Measurements from ENCODE around the gene CRAT. TPM values are rescaled to one million over a fixed set of nuclear protein-coding genes. Genes with fewer than 3 reads are reported as not detected.
"Not testable (repeated sequence)": the region's sequence is repeated elsewhere in the genome, so short reads cannot be mapped to it uniquely, and the experiment has no call there.

CRAT gene
- polyA plus RNA-seq, 1 experiment = 61.2 TPM

- no peaks in the 10 kb centered on the region for H3K27me3 ChIP-seq (ENCODE audit: control insufficient read depth, insufficient read depth, low read length)
- ChIA-PET POLR2A (no interaction called here), CTCF (interaction anchor here (1.7 to 5.2 kb wide), 3 partner anchors 9 to 502 kb away, joined by 4 to 33 read pairs (median 4); no protein-coding TSS in a partner anchor)
Observed at GRCh38 chr9:129122133-129122532, 11.5 kb upstream of the CRAT start.

GRCh38 chr9:129121483-129121882, 10.9 kb upstream of the CRAT start:
- ChIA-PET CTCF (interaction anchor here (5.2 kb wide), 1 partner anchor 10 kb away, joined by 33 read pairs; no protein-coding TSS in a partner anchor), POLR2A (no interaction called here)
- Histone ChIP-seq H3K4me3 (ENCODE audit: low read depth, low read length) (no peak overlapping the region), H3K36me3 (ENCODE audit: control insufficient read depth, insufficient read depth, low read length) (peaks cover 8% of the 10 kb centered on the region), H3K27me3 (ENCODE audit: control insufficient read depth, insufficient read depth, low read length) (no peaks in the 10 kb centered on the region)
- no peak for DNase-seq (ENCODE audit: low read depth)
- TF ChIP-seq CTCF (IDR thresholded peaks at IDR 0.05; ENCODE audit: insufficient read depth, low read depth, low read length) = no peak

More at GRCh38 chr9:129122133-129122532, 11.5 kb upstream of the CRAT start:
- Histone ChIP-seq H3K4me3 (ENCODE audit: low read depth, low read length) (no peak overlapping the region), H3K36me3 (ENCODE audit: control insufficient read depth, insufficient read depth, low read length) (peaks cover 8% of the 10 kb centered on the region)
- no peak for DNase-seq (ENCODE audit: low read depth)
- TF ChIP-seq CTCF (IDR thresholded peaks at IDR 0.05; ENCODE audit: insufficient read depth, low read depth, low read length) = no peak

- POLR2A ChIA-PET = no interaction called here
- Histone ChIP-seq H3K27me3 (ENCODE audit: control insufficient read depth, insufficient read depth, low read length) (no peaks in the 10 kb centered on the region), H3K36me3 (ENCODE audit: control insufficient read depth, insufficient read depth, low read length) (peaks cover 8% of the 10 kb centered on the region), H3K4me3 (ENCODE audit: low read depth, low read length) (no peak overlapping the region)
- no peak for DNase-seq (ENCODE audit: low read depth)
- CTCF ChIA-PET = interaction anchor here (0.9 to 5.2 kb wide), 2 partner anchors 12 to 506 kb away, joined by 3 to 33 read pairs; no protein-coding TSS in a partner anchor
- TF ChIP-seq CTCF (IDR thresholded peaks at IDR 0.05; ENCODE audit: insufficient read depth, low read depth, low read length) = no peak
Observed at GRCh38 chr9:129118799-129119198, 8.2 kb upstream of the CRAT start.

GRCh38 chr9:129113645-129114304, 3.2 kb upstream of the CRAT start:
- DNase-seq (ENCODE audit: low read depth) = no peak
- no peak for TF ChIP-seq CTCF (IDR thresholded peaks at IDR 0.05; ENCODE audit: insufficient read depth, low read depth, low read length)
- Histone ChIP-seq H3K27me3 (ENCODE audit: control insufficient read depth, insufficient read depth, low read length) (no peaks in the 10 kb centered on the region), H3K36me3 (ENCODE audit: control insufficient read depth, insufficient read depth, low read length) (no peaks in the 10 kb centered on the region), H3K4me3 (ENCODE audit: low read depth, low read length) (no peak overlapping the region)
- ChIA-PET CTCF (interaction anchor here (0.6 to 4.0 kb wide), 4 partner anchors 18 to 56 kb away, joined by 3 to 12 read pairs (median 4); no protein-coding TSS in a partner anchor), POLR2A (no interaction called here)

GRCh38 chr9:129112526-129112925, 1.9 kb upstream of the CRAT start:
- H3K27me3 ChIP-seq (ENCODE audit: control insufficient read depth, insufficient read depth, low read length); H3K36me3 ChIP-seq (ENCODE audit: control insufficient read depth, insufficient read depth, low read length); POLR2A ChIA-PET; DNase-seq (ENCODE audit: low read depth): not testable (repeated sequence)
- CTCF ChIA-PET = interaction anchor here (0.6 to 2.6 kb wide), 6 partner anchors 9 to 513 kb away, joined by 3 to 5 read pairs (median 3); partner anchors contain the start of genes C9orf50 and NTMT1
- peak overlapping the region; percentile 98 for H3K4me3 ChIP-seq (ENCODE audit: low read depth, low read length)

All from BJ (cell line).